Measurements from ENCODE around the gene DLL3. TPM values are rescaled to one million over a fixed set of nuclear protein-coding genes. Genes with fewer than 3 reads are reported as not detected.

The DLL3 gene
- total and polyA plus RNA-seq, 2 experiments from 2014 or later: 9.8 to 15.6 TPM

DNA sequence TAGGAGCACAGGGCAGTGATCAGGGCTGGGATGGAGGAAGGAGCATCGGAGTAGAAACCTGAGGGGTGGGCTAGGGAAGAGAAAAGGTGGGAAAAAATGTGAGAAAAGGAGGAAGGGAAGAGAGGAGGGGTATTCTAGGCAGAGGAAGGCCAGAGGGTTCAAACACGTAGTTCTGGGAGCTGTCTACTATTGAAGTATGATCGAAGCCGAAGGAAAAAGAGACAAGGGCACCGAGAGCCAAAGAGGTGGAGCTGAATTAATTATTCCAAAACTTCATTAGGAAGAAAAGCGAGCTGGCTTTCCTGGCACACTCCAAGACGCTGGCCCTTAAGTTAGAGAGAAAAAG, 7.8 kb downstream of the DLL3 start (continued):
- TF ChIP-seq, protein P1, sequence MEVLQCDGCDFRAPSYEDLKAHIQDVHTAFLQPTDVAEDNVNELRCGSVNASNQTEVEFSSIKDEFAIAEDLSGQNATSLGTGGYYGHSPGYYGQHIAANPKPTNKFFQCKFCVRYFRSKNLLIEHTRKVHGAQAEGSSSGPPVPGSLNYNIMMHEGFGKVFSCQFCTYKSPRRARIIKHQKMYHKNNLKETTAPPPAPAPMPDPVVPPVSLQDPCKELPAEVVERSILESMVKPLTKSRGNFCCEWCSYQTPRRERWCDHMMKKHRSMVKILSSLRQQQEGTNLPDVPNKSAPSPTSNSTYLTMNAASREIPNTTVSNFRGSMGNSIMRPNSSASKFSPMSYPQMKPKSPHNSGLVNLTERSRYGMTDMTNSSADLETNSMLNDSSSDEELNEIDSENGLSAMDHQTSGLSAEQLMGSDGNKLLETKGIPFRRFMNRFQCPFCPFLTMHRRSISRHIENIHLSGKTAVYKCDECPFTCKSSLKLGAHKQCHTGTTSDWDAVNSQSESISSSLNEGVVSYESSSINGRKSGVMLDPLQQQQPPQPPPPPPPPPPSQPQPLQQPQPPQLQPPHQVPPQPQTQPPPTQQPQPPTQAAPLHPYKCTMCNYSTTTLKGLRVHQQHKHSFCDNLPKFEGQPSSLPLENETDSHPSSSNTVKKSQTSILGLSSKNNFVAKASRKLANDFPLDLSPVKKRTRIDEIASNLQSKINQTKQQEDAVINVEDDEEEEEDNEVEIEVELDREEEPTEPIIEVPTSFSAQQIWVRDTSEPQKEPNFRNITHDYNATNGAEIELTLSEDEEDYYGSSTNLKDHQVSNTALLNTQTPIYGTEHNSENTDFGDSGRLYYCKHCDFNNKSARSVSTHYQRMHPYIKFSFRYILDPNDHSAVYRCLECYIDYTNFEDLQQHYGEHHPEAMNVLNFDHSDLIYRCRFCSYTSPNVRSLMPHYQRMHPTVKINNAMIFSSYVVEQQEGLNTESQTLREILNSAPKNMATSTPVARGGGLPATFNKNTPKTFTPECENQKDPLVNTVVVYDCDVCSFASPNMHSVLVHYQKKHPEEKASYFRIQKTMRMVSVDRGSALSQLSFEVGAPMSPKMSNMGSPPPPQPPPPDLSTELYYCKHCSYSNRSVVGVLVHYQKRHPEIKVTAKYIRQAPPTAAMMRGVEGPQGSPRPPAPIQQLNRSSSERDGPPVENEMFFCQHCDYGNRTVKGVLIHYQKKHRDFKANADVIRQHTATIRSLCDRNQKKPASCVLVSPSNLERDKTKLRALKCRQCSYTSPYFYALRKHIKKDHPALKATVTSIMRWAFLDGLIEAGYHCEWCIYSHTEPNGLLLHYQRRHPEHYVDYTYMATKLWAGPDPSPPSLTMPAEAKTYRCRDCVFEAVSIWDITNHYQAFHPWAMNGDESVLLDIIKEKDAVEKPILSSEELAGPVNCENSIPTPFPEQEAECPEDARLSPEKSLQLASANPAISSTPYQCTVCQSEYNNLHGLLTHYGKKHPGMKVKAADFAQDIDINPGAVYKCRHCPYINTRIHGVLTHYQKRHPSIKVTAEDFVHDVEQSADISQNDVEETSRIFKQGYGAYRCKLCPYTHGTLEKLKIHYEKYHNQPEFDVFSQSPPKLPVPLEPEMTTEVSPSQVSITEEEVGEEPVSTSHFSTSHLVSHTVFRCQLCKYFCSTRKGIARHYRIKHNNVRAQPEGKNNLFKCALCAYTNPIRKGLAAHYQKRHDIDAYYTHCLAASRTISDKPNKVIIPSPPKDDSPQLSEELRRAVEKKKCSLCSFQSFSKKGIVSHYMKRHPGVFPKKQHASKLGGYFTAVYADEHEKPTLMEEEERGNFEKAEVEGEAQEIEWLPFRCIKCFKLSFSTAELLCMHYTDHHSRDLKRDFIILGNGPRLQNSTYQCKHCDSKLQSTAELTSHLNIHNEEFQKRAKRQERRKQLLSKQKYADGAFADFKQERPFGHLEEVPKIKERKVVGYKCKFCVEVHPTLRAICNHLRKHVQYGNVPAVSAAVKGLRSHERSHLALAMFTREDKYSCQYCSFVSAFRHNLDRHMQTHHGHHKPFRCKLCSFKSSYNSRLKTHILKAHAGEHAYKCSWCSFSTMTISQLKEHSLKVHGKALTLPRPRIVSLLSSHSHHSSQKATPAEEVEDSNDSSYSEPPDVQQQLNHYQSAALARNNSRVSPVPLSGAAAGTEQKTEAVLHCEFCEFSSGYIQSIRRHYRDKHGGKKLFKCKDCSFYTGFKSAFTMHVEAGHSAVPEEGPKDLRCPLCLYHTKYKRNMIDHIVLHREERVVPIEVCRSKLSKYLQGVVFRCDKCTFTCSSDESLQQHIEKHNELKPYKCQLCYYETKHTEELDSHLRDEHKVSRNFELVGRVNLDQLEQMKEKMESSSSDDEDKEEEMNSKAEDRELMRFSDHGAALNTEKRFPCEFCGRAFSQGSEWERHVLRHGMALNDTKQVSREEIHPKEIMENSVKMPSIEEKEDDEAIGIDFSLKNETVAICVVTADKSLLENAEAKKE (CRISPR knock-in tag; IDR thresholded peaks at IDR 0.05): no peak

DNA sequence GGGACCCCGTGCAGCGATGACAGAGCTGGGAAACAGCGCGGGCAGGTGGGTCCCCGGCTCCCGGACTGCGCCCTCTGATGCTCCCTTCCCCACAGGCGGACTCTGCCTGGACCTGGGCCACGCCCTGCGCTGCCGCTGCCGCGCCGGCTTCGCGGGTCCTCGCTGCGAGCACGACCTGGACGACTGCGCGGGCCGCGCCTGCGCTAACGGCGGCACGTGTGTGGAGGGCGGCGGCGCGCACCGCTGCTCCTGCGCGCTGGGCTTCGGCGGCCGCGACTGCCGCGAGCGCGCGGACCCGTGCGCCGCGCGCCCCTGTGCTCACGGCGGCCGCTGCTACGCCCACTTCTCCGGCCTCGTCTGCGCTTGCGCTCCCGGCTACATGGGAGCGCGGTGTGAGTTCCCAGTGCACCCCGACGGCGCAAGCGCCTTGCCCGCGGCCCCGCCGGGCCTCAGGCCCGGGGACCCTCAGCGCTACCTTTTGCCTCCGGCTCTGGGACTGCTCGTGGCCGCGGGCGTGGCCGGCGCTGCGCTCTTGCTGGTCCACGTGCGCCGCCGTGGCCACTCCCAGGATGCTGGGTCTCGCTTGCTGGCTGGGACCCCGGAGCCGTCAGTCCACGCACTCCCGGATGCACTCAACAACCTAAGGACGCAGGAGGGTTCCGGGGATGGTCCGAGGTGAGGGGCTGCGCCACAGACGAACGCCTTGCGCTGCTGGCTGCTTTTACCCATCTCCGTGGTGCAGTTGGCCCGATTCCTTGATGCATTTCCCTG, 8.4 kb downstream of the DLL3 start:
- Histone ChIP-seq H3F3A (replicated peaks; ENCODE audit: low read depth) (peaks cover 20% of the 10 kb centered on the region; the same call in 1 of the 2 replicates), H3K4me1 (ENCODE audit: insufficient read depth) (peaks cover 4% of the 10 kb centered on the region), H3K4me2 (peak overlapping the region; percentile 96), H3K9me2 (ENCODE audit: insufficient read depth) (0 out of 2 replicates have a peak, but pooled peaks cover 7% of the 10 kb centered on the region), H4K20me1 (replicated peaks; ENCODE audit: insufficient read depth) (no peaks in the 10 kb centered on the region), H2AFZ (peak overlapping the region; percentile 97), H3K36me3 (ENCODE audit: insufficient read depth) (no peaks in the 10 kb centered on the region), H3K79me2 (replicated peaks; ENCODE audit: insufficient read depth) (no peaks in the 10 kb centered on the region), H3K4me3 (peak overlapping the region; percentile 79), H3K27me3 (ENCODE audit: insufficient read depth) (peaks cover 77% of the 10 kb centered on the region), H3K27ac (ENCODE audit: low read depth) (no peak overlapping the region)
- Mint-ChIP-seq H3K9me3 (peaks cover 24% of the 10 kb centered on the region), H3K4me1 (peaks cover 6% of the 10 kb centered on the region), H3K4me3 (peak overlapping the region; percentile 64), H3K27ac (no peak overlapping the region), H3K36me3 (ENCODE audit: low read depth) (peaks cover 14% of the 10 kb centered on the region), H3K27me3 (ENCODE audit: insufficient read depth, low read depth, poor library complexity) (peaks cover 70% of the 10 kb centered on the region)
- peak; percentile 81 for ATAC-seq
- TF ChIP-seq, protein P1 (CRISPR knock-in tag; IDR thresholded peaks at IDR 0.05): no peak
- TF ChIP-seq POLR2AphosphoS5 (IDR thresholded peaks at IDR 0.05; ENCODE audit: low read depth) (peak; percentile 38; the same call in 1 of the 2 replicates), STAT1 (IDR thresholded peaks at IDR 0.05; ENCODE audit: unreplicated experiment) (no peak), EZH2 (IDR thresholded peaks at IDR 0.05; ENCODE audit: low read depth, unreplicated experiment) (peak; percentile 42), JUNB (IDR thresholded peaks at IDR 0.05; ENCODE audit: unreplicated experiment) (no peak)
- peak; percentile 90 for DNase-seq (ENCODE audit: low spot score)
